ENCODE data around the gene SLC16A11.
"Not testable (repeated sequence)": the region's sequence is repeated elsewhere in the genome, so short reads cannot be mapped to it uniquely, and the experiment has no call there.

Gene SLC16A11
- 1.00 to 1.3 reads per million in 2 experiments for total RNA-seq

GRCh38 chr17:7043497-7044198, at the start of gene SLC16A11:
SLC16A11 (minus strand) TSS chr17:7044092; CDS start chr17:7043513, 579 bp downstream.
- no peak for DNase-seq (ENCODE audit: low read depth)

- peak; percentile 6 for DNase-seq (ENCODE audit: low read depth)
These were observed 47.6 kb upstream of the SLC16A11 start for GRCh38 chr17:7091311-7092005.

- not testable (repeated sequence) for DNase-seq (ENCODE audit: low read depth)
These were observed 45.7 kb upstream of the SLC16A11 start for GRCh38 chr17:7089570-7089969.

GRCh38 chr17:7088442-7088841, 44.5 kb upstream of the SLC16A11 start:
- not testable (repeated sequence) for DNase-seq (ENCODE audit: low read depth)

- DNase-seq (ENCODE audit: low read depth): no peak
These were observed 40.2 kb upstream of the SLC16A11 start for GRCh38 chr17:7084088-7084487.

GRCh38 chr17:7083592-7083991, 39.7 kb upstream of the SLC16A11 start:
- no peak for DNase-seq (ENCODE audit: low read depth)

- no peak for DNase-seq (ENCODE audit: low read depth)
These were observed 37.6 kb upstream of the SLC16A11 start for GRCh38 chr17:7081341-7082062.

- DNase-seq (ENCODE audit: low read depth): no peak
These were observed 36.7 kb upstream of the SLC16A11 start for GRCh38 chr17:7080456-7081041.

- no peak for DNase-seq (ENCODE audit: low read depth)
These were observed 35.9 kb upstream of the SLC16A11 start, which contains the start of gene CLEC10A for GRCh38 chr17:7079581-7080455. CLEC10A (minus strand) TSS chr17:7080251; CDS start chr17:7078812, 1,439 bp downstream.

GRCh38 chr17:7078711-7079110, 34.8 kb upstream of the SLC16A11 start:
- no peak for DNase-seq (ENCODE audit: low read depth)

- DNase-seq (ENCODE audit: low read depth): no peak
These were observed 34.1 kb upstream of the SLC16A11 start for GRCh38 chr17:7077911-7078546.

GRCh38 chr17:7074931-7075330, 31.0 kb upstream of the SLC16A11 start:
- no peak for DNase-seq (ENCODE audit: low read depth)

GRCh38 chr17:7072406-7072805, 28.5 kb upstream of the SLC16A11 start:
- no peak for DNase-seq (ENCODE audit: low read depth)

GRCh38 chr17:7070712-7071111, 26.8 kb upstream of the SLC16A11 start:
- no peak for DNase-seq (ENCODE audit: low read depth)

GRCh38 chr17:7068268-7068667, 24.4 kb upstream of the SLC16A11 start:
- DNase-seq (ENCODE audit: low read depth): no peak

GRCh38 chr17:7067198-7067597, 23.3 kb upstream of the SLC16A11 start:
- no peak for DNase-seq (ENCODE audit: low read depth)

- DNase-seq (ENCODE audit: low read depth): no peak
These were observed 20.4 kb upstream of the SLC16A11 start for GRCh38 chr17:7064261-7064660.

- DNase-seq (ENCODE audit: low read depth): no peak
These were observed 19.7 kb upstream of the SLC16A11 start for GRCh38 chr17:7063518-7064094.

- no peak for DNase-seq (ENCODE audit: low read depth)
These were observed 16.4 kb upstream of the SLC16A11 start for GRCh38 chr17:7060165-7060891.

Data from T follicular helper cell (primary cell).